Naive thymus-derived CD8-positive, alpha-beta T cell (primary cell): Measurements from ENCODE around the gene PWP2. TPM values are rescaled to one million over a fixed set of nuclear protein-coding genes. Genes with fewer than 3 reads are reported as not detected.

Experiments used
- ATAC-seq, 2 donors: fragments of 150-1000 bp; cut with Tn5 transposase in 1 of 2; sonication (Bioruptor Pico), chemical (Tn5 transposase) in 1 of 2; 1 replicate in 1 of 2; 2 replicates in 1 of 2; pipeline ENCODE4 v1.10.0; 2021; ENCODE audit warnings: mild to moderate bottlenecking in 2 of 2, moderate library complexity in 2 of 2
- POLR2A ChIA-PET: fragments of 350-600 bp; sonication (Branson Sonifier 250); formaldehyde crosslinking; loops from one replicate; lab custom pipeline; 2021; ENCODE audit warnings: antibody characterized with exemption; lab: Charles Lee
- DNase-seq, 10 donors: peaks; one replicate each; pipeline versions ENCODE4 v3.0.0 to v3.0.0-alpha.2; 2020 to 2022
- H3K27ac Mint-ChIP-seq, 10 donors: one replicate each; pipeline ENCODE4 v1.8.0; 2020 to 2022; ENCODE audit warnings: mild to moderate bottlenecking in 10 of 10, mixed read lengths in 10 of 10, moderate library complexity in 4 of 10, inconsistent platforms in 1 of 10
- H3K27me3 Mint-ChIP-seq, 5 donors: one replicate each; pipeline ENCODE4 v1.8.0; 2021 to 2022; ENCODE audit warnings: mixed read lengths in 5 of 5
- H3K36me3 Mint-ChIP-seq, 3 donors: one replicate each; pipeline ENCODE4 v1.8.0; 2020 to 2022; ENCODE audit warnings: mixed read lengths in 3 of 3, mild to moderate bottlenecking in 2 of 3, inconsistent platforms in 1 of 3
- H3K4me1 Mint-ChIP-seq, 4 donors: one replicate each; pipeline ENCODE4 v1.8.0; 2021 to 2022; ENCODE audit warnings: mixed read lengths in 4 of 4
- H3K4me3 Mint-ChIP-seq, 10 donors: one replicate each; pipeline ENCODE4 v1.8.0; 2020 to 2022; ENCODE audit warnings: mild to moderate bottlenecking in 10 of 10, mixed read lengths in 10 of 10, moderate library complexity in 6 of 10, inconsistent platforms in 1 of 10
- H3K9me3 Mint-ChIP-seq, 9 donors: one replicate each; pipeline ENCODE4 v1.8.0; 2020 to 2022; ENCODE audit warnings: mixed read lengths in 9 of 9, mild to moderate bottlenecking in 3 of 9, inconsistent platforms in 1 of 9, moderate library complexity in 1 of 9
- polyA plus RNA-seq, 3 donors: library from polyadenylated mRNA; unstranded; fragments of 300-500 nt; fragmentation: Illumina TruSeq; gene quantifications; one replicate each; pipeline ENCODE4 v1.2.3, GENCODE V29; 2021
- total RNA-seq, 8 experiments: library from RNA in 2 of 8; stranded (reverse) in 2 of 8; gene quantifications; one replicate each; pipeline ENCODE4 v1.2.3 and lab custom pipeline; 2021 to 2026

PWP2 gene
- total and polyA plus RNA-seq, 5 experiments from 2014 or later: 6.2 to 12.6 (median 9.0) TPM

DNA sequence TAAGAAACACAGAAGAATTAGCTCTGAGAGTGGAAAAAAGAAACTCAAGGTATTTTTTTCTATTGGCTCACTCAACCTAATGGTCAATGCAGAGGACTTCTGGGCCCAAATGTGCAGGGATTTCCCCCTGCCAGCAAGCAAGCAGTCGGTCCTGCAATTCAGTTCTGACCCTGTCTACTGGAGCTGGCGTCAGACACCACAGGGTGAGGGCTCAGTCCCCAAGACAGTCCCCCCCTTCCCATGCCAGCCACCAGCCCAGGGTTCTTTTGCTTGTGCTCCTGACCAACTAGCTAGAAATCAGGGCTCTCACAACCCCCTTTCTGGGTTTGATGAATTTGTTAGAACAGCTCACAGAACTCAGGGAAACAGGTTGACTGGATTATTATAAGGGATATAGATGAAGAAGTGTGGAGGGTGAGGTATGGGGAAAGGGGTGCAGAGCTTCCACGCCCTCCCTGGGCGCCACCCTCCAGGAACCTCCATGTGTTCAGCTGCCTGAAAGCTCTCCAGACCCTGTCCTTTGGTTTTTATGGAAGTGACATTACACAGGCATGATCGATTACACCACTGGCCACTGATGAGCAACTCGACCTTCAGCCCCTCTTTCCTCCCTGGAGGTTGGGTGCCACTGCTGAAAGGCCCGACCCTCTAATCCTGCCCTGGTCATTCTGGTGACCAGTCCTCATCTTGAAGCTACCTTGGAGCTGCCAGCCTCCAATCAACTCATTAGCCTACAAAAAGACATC lies 22.5 kb upstream of the PWP2 start:
- Mint-ChIP-seq H3K36me3 (peaks cover 9 to 58% (median 29%) of the 10 kb centered on the region in 3 donors), H3K4me3 (peak overlapping the region; percentile 67 to 88 (median 78)), H3K27ac (peak overlapping the region; percentile 90 to 99 (median 97)), H3K27me3 (no peaks in the 10 kb centered on the region), H3K9me3 (no peaks in the 10 kb centered on the region), H3K4me1 (peaks cover 45 to 98% (median 91%) of the 10 kb centered on the region in 4 donors)
- no peak for DNase-seq
- ATAC-seq: no peak
- POLR2A ChIA-PET: interaction anchor here (0.7 to 4.8 kb wide), 7 partner anchors 10 to 73 kb away, joined by 3 to 27 read pairs (median 10); partner anchors contain the start of gene TRAPPC10

- POLR2A ChIA-PET: interaction anchor here (1.0 to 4.8 kb wide), 5 partner anchors 8 to 74 kb away, joined by 3 to 27 read pairs (median 14); partner anchors contain the start of gene TRAPPC10
Observed at GRCh38 chr21:44085491-44086321, 21.5 kb upstream of the PWP2 start.

DNA sequence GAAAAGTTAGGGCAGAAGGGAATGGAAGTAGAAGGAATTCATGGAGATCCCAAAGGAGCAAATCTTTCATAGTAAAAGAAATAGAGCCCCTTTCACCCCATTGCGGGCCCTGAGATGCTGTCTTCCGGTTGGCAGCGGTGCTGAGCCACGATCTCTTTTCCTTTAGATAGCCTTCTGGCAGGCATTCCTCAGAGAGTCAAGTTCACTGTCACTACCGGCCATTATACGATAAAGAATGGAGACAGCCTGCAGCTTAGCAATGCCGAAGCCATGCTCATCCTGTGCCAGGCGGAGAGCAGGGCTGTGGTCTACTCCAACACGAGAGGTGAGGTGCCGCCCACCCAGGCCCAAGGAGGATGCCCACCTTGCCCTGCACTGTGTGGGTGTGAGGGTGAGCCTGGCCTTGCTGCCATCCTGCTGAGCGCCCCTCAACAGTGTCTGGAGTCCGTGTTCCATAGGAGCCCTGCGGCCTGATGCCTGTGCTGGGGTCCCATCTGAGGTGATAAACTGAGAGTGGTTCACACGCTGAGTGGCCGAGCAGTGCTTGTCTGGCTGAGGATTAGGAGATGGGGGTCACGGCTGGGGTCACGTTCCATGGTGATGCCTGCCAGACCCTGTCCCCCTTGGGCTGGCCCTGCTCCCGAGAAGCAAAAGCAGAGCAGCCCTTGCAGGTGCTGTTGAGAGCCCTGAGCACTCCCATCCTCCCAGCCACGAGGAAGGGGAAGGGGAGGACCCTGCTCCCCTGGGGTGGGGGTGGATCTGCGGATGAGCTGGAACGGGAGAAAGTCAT lies 20.4 kb upstream of the PWP2 start:
- Mint-ChIP-seq H3K27ac (peak overlapping the region; percentile 90 to 99 (median 97)), H3K4me1 (peaks cover 45 to 89% (median 87%) of the 10 kb centered on the region in 4 donors), H3K4me3 (peak overlapping the region in 9 of 10 donors; percentile 10 to 84 (median 79)), H3K9me3 (no peaks in the 10 kb centered on the region), H3K36me3 (peaks cover 5 to 53% (median 27%) of the 10 kb centered on the region in 3 donors), H3K27me3 (no peaks in the 10 kb centered on the region)
- DNase-seq (no peak), ATAC-seq (no peak)
- POLR2A ChIA-PET: interaction anchor here (0.8 to 4.8 kb wide), 2 partner anchors 13 to 75 kb away, joined by 3 to 19 read pairs; partner anchors contain the start of gene TRAPPC10

More at GRCh38 chr21:44085491-44086321, 21.5 kb upstream of the PWP2 start:
- no peaks in the 10 kb centered on the region for H3K9me3 Mint-ChIP-seq
- no peaks in the 10 kb centered on the region for H3K27me3 Mint-ChIP-seq
- H3K36me3 Mint-ChIP-seq: peaks cover 5 to 56% (median 28%) of the 10 kb centered on the region in 3 donors
- ATAC-seq (no peak), DNase-seq (no peak)
- H3K27ac Mint-ChIP-seq: peak overlapping the region; percentile 90 to 99 (median 97)
- H3K4me3 Mint-ChIP-seq: peak overlapping the region; percentile 63 to 88 (median 78)
- peaks cover 49 to 99% (median 96%) of the 10 kb centered on the region in 4 donors for H3K4me1 Mint-ChIP-seq

DNA sequence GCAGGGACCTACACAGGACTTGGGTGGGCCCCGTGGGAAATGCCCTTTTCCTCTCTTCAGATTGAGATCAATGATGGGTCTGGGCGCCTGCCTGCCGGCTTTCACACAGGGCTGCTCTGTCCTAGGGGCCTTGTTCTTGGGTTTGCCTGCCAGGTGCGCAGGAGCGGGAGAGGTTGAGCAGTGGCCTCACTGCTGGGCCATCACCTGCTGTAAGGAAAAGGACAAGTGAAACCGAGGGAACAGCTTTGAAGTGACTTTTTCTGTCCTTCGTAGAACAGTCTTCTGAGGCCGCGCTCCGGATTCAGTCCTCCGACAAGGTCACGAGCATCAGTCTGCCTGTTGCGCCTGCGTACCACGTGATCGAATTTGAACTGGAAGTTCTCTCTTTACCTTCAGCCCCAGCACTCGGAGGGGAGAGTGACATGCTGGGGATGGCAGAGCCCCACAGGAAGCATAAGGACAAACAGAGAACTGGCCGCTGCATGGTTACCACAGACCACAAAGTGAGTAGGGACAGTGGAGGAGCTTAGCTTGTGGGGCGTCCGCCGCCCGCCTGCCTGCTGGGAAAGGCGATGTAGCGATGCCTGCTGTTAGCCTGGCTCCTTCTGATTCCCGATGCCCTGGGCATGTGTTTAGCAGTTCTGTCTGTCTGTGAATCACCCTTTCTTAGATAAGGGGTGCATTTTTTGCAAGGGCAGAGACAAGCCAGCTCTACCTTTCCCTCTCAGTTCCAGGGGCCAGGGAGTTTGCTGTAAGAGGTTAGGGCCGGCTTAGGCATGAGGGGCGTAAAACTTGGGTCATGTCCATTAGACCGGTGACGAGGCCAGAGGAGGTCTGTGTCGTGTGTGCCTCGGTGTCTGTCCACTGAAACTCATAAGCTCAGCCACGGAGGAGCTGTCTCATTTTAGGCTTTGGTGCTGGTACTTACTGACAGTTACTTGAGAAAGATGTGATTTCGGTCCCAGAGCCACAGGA lies 19.5 kb upstream of the PWP2 start:
- POLR2A ChIA-PET: interaction anchor here (0.8 to 1.4 kb wide), 4 partner anchors 13 to 146 kb away, joined by 3 to 4 read pairs (median 4); partner anchors contain the start of gene TRAPPC10
- H3K27me3 Mint-ChIP-seq: no peaks in the 10 kb centered on the region
- no peaks in the 10 kb centered on the region for H3K9me3 Mint-ChIP-seq
- peak overlapping the region; percentile 90 to 99 (median 97) for H3K27ac Mint-ChIP-seq
- H3K4me1 Mint-ChIP-seq: peaks cover 44 to 87% (median 82%) of the 10 kb centered on the region in 4 donors
- peak overlapping the region; percentile 62 to 84 (median 79) for H3K4me3 Mint-ChIP-seq
- DNase-seq (peak in 1 of 10 donors; percentile 25), ATAC-seq (no peak)
- peaks cover 5 to 58% (median 18%) of the 10 kb centered on the region in 3 donors for H3K36me3 Mint-ChIP-seq

DNA sequence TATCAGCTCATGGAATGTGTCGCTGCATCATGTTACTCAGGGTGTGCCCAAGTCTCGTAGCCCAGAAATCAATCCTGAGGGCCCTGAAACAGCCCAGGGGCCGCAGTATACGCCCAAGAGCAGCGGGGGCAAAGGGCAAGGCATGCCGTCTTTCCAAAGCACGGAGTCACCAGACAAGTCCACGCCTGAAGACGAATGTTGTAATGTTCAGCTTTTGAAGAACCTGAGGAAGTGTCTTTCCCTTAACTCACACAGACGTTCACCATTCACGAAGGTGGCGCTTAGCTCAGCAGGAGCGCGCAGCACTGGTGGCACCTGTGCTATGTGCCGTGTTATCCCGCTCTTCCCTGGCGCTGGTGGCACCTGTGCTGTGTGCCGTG lies 18.8 kb upstream of the PWP2 start:
- Mint-ChIP-seq H3K27ac (peak overlapping the region; percentile 90 to 99 (median 97)), H3K36me3 (peaks cover 5 to 58% (median 15%) of the 10 kb centered on the region in 3 donors), H3K9me3 (no peaks in the 10 kb centered on the region), H3K27me3 (no peaks in the 10 kb centered on the region), H3K4me3 (peak overlapping the region in 9 of 10 donors; percentile 52 to 84 (median 79)), H3K4me1 (peaks cover 39 to 82% (median 75%) of the 10 kb centered on the region in 4 donors)
- POLR2A ChIA-PET: interaction anchor here (0.9 to 1.4 kb wide), 3 partner anchors 13 to 147 kb away, joined by 3 to 4 read pairs (median 4); no protein-coding TSS in a partner anchor
- ATAC-seq (no peak), DNase-seq (no peak)

- H3K27me3 Mint-ChIP-seq: no peaks in the 10 kb centered on the region
- H3K4me1 Mint-ChIP-seq: peaks cover 33 to 79% (median 69%) of the 10 kb centered on the region in 4 donors
- ATAC-seq (peak; percentile 85 to 94), DNase-seq (peak in 9 of 10 donors; percentile 35 to 77 (median 57))
- peak overlapping the region; percentile 90 to 99 (median 97) for H3K27ac Mint-ChIP-seq
- POLR2A ChIA-PET: interaction anchor here (0.9 to 2.2 kb wide), 8 partner anchors 11 to 250 kb away, joined by 3 to 10 read pairs (median 6); partner anchors contain the start of gene CFAP410
- H3K4me3 Mint-ChIP-seq: peak overlapping the region; percentile 58 to 84 (median 76)
- H3K36me3 Mint-ChIP-seq: peaks cover 5 to 61% (median 20%) of the 10 kb centered on the region in 3 donors
- H3K9me3 Mint-ChIP-seq: no peaks in the 10 kb centered on the region
Observed at GRCh38 chr21:44089001-44089911, 17.9 kb upstream of the PWP2 start.

- POLR2A ChIA-PET: interaction anchor here (1.2 to 2.2 kb wide), 5 partner anchors 12 to 249 kb away, joined by 3 to 10 read pairs (median 8); partner anchors contain the start of gene CFAP410
- DNase-seq: peak in 2 of 10 donors; percentile 14 to 19
- peak overlapping the region; percentile 90 to 99 (median 97) for H3K27ac Mint-ChIP-seq
- H3K36me3 Mint-ChIP-seq: peaks cover 5 to 68% (median 22%) of the 10 kb centered on the region in 3 donors
- H3K4me1 Mint-ChIP-seq: peaks cover 26 to 72% (median 60%) of the 10 kb centered on the region in 4 donors
- H3K27me3 Mint-ChIP-seq: no peaks in the 10 kb centered on the region
- H3K9me3 Mint-ChIP-seq: no peaks in the 10 kb centered on the region
- peak overlapping the region; percentile 58 to 84 (median 76) for H3K4me3 Mint-ChIP-seq
- peak; percentile 41 to 46 for ATAC-seq
Observed at GRCh38 chr21:44090325-44090724, 16.9 kb upstream of the PWP2 start.

DNA sequence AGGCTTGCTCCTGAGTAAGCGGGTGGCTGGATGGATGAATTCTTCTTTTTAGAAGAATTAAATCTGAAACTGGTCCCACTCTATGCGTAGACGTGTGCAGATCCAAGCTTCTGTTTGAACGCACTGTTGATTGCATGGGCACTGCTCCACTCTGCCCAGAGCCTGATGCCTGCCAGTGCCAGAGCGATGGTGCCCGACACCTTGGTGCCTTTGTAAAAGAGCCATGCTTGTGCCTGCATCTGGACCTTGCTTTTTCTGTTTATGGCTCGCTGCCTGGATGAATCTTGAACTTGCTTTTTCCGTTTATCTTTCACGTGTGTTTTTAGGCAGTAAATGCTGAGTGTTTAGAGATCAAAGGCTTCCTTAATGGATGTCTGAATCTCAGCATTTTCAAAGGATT lies 15.0 kb upstream of the PWP2 start:
- H3K36me3 Mint-ChIP-seq: peaks cover 5 to 61% (median 22%) of the 10 kb centered on the region in 3 donors
- DNase-seq (no peak), ATAC-seq (no peak)
- peaks cover 22 to 53% (median 41%) of the 10 kb centered on the region in 4 donors for H3K4me1 Mint-ChIP-seq
- no peak overlapping the region for H3K4me3 Mint-ChIP-seq
- POLR2A ChIA-PET: interaction anchor here (1.0 kb wide), 1 partner anchor 9 kb away, joined by 4 read pairs; no protein-coding TSS in a partner anchor
- peak overlapping the region in 6 of 10 donors; percentile 20 to 74 (median 54) for H3K27ac Mint-ChIP-seq
- H3K27me3 Mint-ChIP-seq: no peaks in the 10 kb centered on the region
- no peaks in the 10 kb centered on the region for H3K9me3 Mint-ChIP-seq

GRCh38 chr21:44093761-44094160 lies 13.4 kb upstream of the PWP2 start:
- H3K4me3 Mint-ChIP-seq: no peak overlapping the region
- peak overlapping the region in 9 of 10 donors; percentile 43 to 82 (median 59) for H3K27ac Mint-ChIP-seq
- ATAC-seq (no peak), DNase-seq (no peak)
- POLR2A ChIA-PET: interaction anchor here (0.6 to 2.7 kb wide), 4 partner anchors 8 to 80 kb away, joined by 3 to 10 read pairs (median 4); no protein-coding TSS in a partner anchor
- peaks cover 17 to 38% (median 27%) of the 10 kb centered on the region in 4 donors for H3K4me1 Mint-ChIP-seq
- no peaks in the 10 kb centered on the region for H3K27me3 Mint-ChIP-seq
- H3K9me3 Mint-ChIP-seq: no peaks in the 10 kb centered on the region
- peaks cover 5 to 52% (median 17%) of the 10 kb centered on the region in 3 donors for H3K36me3 Mint-ChIP-seq
